NCI-H1105 (cell line): ENCODE measurements around the gene DCAF17.
A peak's percentile ranks its signal among the peaks of the same experiment; 100 is the strongest.

Experiments
- DNase-seq: peaks from one replicate; lab custom pipeline; 2025; lab: John Stamatoyannopoulos, UW

The DCAF17 gene

GRCh38 chr2:171434013-171434989 is at the start of gene DCAF17:
TSS of gene DCAF17 (plus strand) at chr2:171434226. CDS start at chr2:171434578, 352 bp downstream.
- DNase-seq, result peak; percentile 92

GRCh38 chr2:171386627-171387026 is 47.4 kb upstream of the DCAF17 start:
- no peak for DNase-seq

GRCh38 chr2:171387052-171387451 is 47.0 kb upstream of the DCAF17 start:
- DNase-seq, result no peak

- DNase-seq, result no peak
These were observed 44.7 kb upstream of the DCAF17 start for GRCh38 chr2:171389325-171389724.

- DNase-seq, result no peak
These were observed 44.2 kb upstream of the DCAF17 start for GRCh38 chr2:171389780-171390179.

- no peak for DNase-seq
These were observed 43.0 kb upstream of the DCAF17 start for GRCh38 chr2:171390941-171391516.

- DNase-seq, result no peak
These were observed 42.5 kb upstream of the DCAF17 start for GRCh38 chr2:171391532-171391931.

- no peak for DNase-seq
These were observed 40.5 kb upstream of the DCAF17 start for GRCh38 chr2:171393487-171393886.

- DNase-seq, result no peak
These were observed 39.8 kb upstream of the DCAF17 start for GRCh38 chr2:171394164-171394740.

- no peak for DNase-seq
These were observed 34.7 kb upstream of the DCAF17 start for GRCh38 chr2:171399292-171399691.

- DNase-seq, result no peak
These were observed 33.6 kb upstream of the DCAF17 start for GRCh38 chr2:171400395-171400794.

GRCh38 chr2:171401947-171402346 is 32.1 kb upstream of the DCAF17 start:
- DNase-seq, result no peak

GRCh38 chr2:171402906-171403580 is 31.0 kb upstream of the DCAF17 start:
- DNase-seq, result no peak

- no peak for DNase-seq
These were observed 29.8 kb upstream of the DCAF17 start for GRCh38 chr2:171404261-171404660.

GRCh38 chr2:171404719-171405118 is 29.3 kb upstream of the DCAF17 start:
- no peak for DNase-seq

- no peak for DNase-seq
These were observed 28.5 kb upstream of the DCAF17 start for GRCh38 chr2:171405546-171405945.

- DNase-seq, result no peak
These were observed 28.0 kb upstream of the DCAF17 start for GRCh38 chr2:171406044-171406443.

GRCh38 chr2:171407030-171407675 is 26.9 kb upstream of the DCAF17 start:
- no peak for DNase-seq

- DNase-seq, result no peak
These were observed 26.4 kb upstream of the DCAF17 start for GRCh38 chr2:171407676-171408044.

GRCh38 chr2:171409436-171409971 is 24.5 kb upstream of the DCAF17 start:
- no peak for DNase-seq

- DNase-seq, result peak; percentile 1
These were observed 23.9 kb upstream of the DCAF17 start for GRCh38 chr2:171410101-171410500.

GRCh38 chr2:171410624-171411023 is 23.4 kb upstream of the DCAF17 start:
- DNase-seq, result no peak
